ENCODE measurements around the gene SRPX.

Gene SRPX

GRCh38 chrX:38166478-38167083, 54.1 kb downstream of the SRPX start:
- peak; percentile 43 to 48 for TF ChIP-seq CTCF (IDR thresholded peaks at IDR 0.05)
- H3K27me3 ChIP-seq = no peaks in the 10 kb centered on the region
- no peaks in the 10 kb centered on the region for H3K36me3 ChIP-seq
- H3K9me3 ChIP-seq = no peaks in the 10 kb centered on the region
- no peaks in the 10 kb centered on the region for H3K4me1 ChIP-seq
- H3K27ac ChIP-seq = no peak overlapping the region
- H3K4me3 ChIP-seq = no peak overlapping the region
- DNase-seq = no peak
- intact Hi-C loops (cut with DNase I; ENCODE audit: low total_unique reads) = loop anchor here (10.0 kb wide), 1 partner anchor 422 kb away; no protein-coding TSS in a partner anchor

DNA sequence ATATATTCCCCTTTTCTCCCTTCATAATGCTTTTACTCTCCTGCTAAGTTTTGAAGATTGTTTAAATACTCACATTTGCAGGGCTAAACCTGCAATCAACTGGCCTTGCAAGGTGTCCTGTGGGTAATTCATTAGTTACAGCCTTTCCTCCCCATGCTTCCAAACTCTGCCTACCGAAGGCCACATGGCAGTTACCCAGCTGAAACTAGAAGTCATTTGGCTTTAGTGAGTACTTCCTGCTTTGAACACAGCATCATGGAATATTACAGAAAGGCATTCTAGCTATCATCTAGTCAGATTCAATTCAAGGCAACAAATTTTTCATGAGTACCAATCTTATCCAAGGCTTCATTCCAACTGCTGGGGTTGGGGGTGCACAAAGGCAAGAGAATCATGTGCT, 55.6 kb downstream of the SRPX start:
- no peak overlapping the region for H3K27ac ChIP-seq
- intact Hi-C loops (cut with DNase I; ENCODE audit: low total_unique reads) = loop anchor here (10.0 kb wide), 1 partner anchor 420 kb away; no protein-coding TSS in a partner anchor
- H3K36me3 ChIP-seq = no peaks in the 10 kb centered on the region
- H3K27me3 ChIP-seq = no peaks in the 10 kb centered on the region
- no peak for DNase-seq
- H3K4me3 ChIP-seq = no peak overlapping the region
- no peak for TF ChIP-seq CTCF (IDR thresholded peaks at IDR 0.05)
- no peaks in the 10 kb centered on the region for H3K9me3 ChIP-seq
- H3K4me1 ChIP-seq = no peaks in the 10 kb centered on the region

DNA sequence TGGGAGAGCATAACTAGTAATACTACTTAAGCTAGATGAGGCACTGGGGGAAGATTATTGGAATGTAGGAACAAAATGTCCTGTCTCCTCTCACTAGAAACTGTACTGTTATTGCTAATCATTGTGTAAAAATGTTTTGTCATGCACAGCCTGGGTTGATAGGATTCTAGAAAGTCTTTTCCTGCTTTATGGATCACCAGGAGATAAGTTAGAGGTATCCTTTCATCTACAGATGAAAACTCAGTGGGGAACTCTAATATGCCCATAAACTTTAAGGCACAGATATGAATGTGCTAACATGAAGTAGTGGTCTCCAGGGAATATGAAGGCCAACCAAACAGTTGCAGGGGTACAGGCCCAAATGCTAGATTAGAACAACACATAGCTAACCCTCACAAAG, 57.5 kb downstream of the SRPX start:
- Histone ChIP-seq H3K36me3 (no peaks in the 10 kb centered on the region), H3K4me1 (no peaks in the 10 kb centered on the region), H3K4me3 (no peak overlapping the region), H3K27ac (no peak overlapping the region), H3K27me3 (no peaks in the 10 kb centered on the region), H3K9me3 (no peaks in the 10 kb centered on the region)
- no peak for DNase-seq
- TF ChIP-seq CTCF (IDR thresholded peaks at IDR 0.05) = no peak
- intact Hi-C loops (cut with DNase I; ENCODE audit: low total_unique reads) = loop anchor here (10.0 kb wide), 1 partner anchor 418 kb away; no protein-coding TSS in a partner anchor

DNA sequence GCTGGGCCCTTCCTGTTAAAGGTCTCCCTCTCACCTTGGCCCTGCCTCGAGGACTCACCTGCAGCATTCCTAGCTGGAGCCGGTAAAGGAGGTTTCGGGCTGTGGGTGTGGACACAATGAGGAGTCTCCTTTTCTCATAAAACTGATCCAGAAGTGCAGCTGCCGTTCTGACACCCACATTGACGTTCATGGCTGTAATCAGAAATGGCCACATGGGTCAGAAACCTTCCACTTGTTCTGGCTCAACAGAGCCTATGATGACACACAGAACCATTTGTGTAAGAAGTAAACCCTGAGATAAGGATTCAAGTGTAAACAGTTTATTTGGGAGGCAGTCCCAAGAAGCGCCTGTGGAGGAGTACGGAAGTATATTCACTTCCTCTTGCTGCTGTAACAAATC, 63.8 kb downstream of the SRPX start:
- intact Hi-C loops (cut with DNase I; ENCODE audit: low total_unique reads) = no loop called here
- TF ChIP-seq CTCF (IDR thresholded peaks at IDR 0.05) = no peak
- Histone ChIP-seq H3K27ac (no peak overlapping the region), H3K27me3 (no peaks in the 10 kb centered on the region), H3K4me1 (peaks cover 0 to 9% (median 2%) of the 10 kb centered on the region in 4 donors), H3K36me3 (no peaks in the 10 kb centered on the region), H3K4me3 (no peak overlapping the region), H3K9me3 (no peaks in the 10 kb centered on the region)
- no peak for DNase-seq

DNA sequence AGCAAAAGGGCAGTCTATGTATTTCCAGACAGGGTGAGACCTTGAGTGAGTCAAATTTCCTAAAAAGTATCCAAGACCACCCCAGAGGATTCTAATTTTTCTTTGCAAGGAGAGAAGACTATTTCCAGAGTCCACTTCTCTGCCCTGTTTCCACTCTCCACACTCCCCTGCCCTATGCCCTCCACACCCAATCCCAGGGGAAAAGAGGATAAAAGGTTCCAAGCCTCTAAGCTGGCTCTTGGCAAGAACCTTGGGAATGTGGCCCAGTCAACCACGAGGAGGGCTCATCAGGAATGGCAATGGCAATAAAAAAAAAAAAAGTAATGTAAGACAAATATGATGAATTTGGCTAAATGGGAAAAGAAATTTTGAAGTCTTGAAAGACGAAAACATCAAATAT, 65.9 kb downstream of the SRPX start:
- Histone ChIP-seq H3K9me3 (no peaks in the 10 kb centered on the region), H3K4me1 (peaks cover 0 to 9% (median 2%) of the 10 kb centered on the region in 4 donors), H3K36me3 (no peaks in the 10 kb centered on the region), H3K4me3 (no peak overlapping the region), H3K27me3 (no peaks in the 10 kb centered on the region), H3K27ac (peak overlapping the region in 1 of 2 donors; percentile 19)
- no peak for TF ChIP-seq CTCF (IDR thresholded peaks at IDR 0.05)
- intact Hi-C loops (cut with DNase I; ENCODE audit: low total_unique reads) = no loop called here
- DNase-seq = peak; percentile 21 to 65

Measured in tibial artery (tissue), 4 donors.